Activated T-helper 2 cell treated with anti-CD3 and anti-CD28 coated beads, Interferon-gamma antibody, Interleukin-2, Interleukin-4, amounts not matched to agents 10 μg/mL and 5 μg/mL and 100 μg/mL, durations not matched to agents 14 hours and 24 hours and 36 hours (primary cell): ENCODE data around the gene AUTS2. TPM values are rescaled to one million over a fixed set of nuclear protein-coding genes. Genes with fewer than 3 reads are reported as not detected.

Experiments
- DNase-seq: peaks from one replicate; pipeline ENCODE4 v3.0.0; 2021; ENCODE audit warnings: low spot score
- H3K27ac Mint-ChIP-seq: one replicate; pipeline ENCODE4 v1.8.0; 2021; ENCODE audit warnings: mixed read lengths
- H3K27me3 Mint-ChIP-seq: one replicate; pipeline ENCODE4 v1.8.0; 2021; ENCODE audit warnings: low read depth, mixed read lengths
- H3K36me3 Mint-ChIP-seq: one replicate; pipeline ENCODE4 v1.8.0; 2021; ENCODE audit warnings: low read depth, mixed read lengths
- H3K4me1 Mint-ChIP-seq: one replicate; pipeline ENCODE4 v1.8.0; 2021; ENCODE audit warnings: low read depth, mixed read lengths
- H3K4me3 Mint-ChIP-seq: one replicate; pipeline ENCODE4 v1.8.0; 2021; ENCODE audit warnings: low read depth, mild to moderate bottlenecking, moderate library complexity, mixed read lengths
- H3K9me3 Mint-ChIP-seq: one replicate; pipeline ENCODE4 v1.8.0; 2021; ENCODE audit warnings: mixed read lengths
- intact Hi-C: fragments of 100-400 bp; cut with micrococcal nuclease; formaldehyde crosslinking; loops from one replicate; pipeline ENCODE4 v1.15.1; 2023
- total RNA-seq: library from RNA; stranded (reverse); gene quantifications from 2 replicates; pipeline ENCODE4 v1.2.3, GENCODE V29; 2022

The AUTS2 gene
- total RNA-seq, 1 donor from 2014 or later = 1.1 TPM

DNA sequence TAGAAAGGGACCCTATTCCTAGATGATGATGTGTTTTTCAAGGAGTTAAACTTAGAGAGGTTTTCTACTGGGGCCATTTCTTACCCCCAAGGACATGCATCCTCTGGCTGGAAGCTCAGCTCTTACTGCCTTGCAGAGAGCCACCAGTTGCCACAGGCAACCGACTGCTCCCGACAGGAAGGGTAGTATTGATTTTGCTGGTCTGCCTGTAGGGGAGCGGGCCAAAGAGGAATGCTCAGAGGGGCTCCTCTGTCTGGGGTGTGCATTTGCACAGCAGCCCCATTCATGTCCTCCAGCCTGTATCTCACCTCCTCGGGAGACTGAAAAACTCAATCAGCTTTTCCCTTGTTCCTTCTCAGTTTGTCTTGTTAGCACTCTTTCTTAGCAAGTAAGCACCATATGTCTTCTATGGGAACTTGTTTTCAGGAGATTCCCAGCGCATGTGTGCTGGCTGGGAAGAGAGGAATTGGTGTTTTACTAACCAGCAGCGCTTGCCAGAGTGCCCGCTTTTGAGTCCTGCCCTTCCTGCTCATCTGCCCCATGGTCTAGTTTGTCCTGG is 794.7 kb downstream of the AUTS2 start:
- Mint-ChIP-seq H3K27me3 (no peaks in the 10 kb centered on the region), H3K27ac (no peak overlapping the region), H3K36me3 (no peaks in the 10 kb centered on the region), H3K4me1 (no peaks in the 10 kb centered on the region), H3K9me3 (no peaks in the 10 kb centered on the region), H3K4me3 (no peak overlapping the region)
- DNase-seq = no peak
- intact Hi-C loops = no loop called here

DNA sequence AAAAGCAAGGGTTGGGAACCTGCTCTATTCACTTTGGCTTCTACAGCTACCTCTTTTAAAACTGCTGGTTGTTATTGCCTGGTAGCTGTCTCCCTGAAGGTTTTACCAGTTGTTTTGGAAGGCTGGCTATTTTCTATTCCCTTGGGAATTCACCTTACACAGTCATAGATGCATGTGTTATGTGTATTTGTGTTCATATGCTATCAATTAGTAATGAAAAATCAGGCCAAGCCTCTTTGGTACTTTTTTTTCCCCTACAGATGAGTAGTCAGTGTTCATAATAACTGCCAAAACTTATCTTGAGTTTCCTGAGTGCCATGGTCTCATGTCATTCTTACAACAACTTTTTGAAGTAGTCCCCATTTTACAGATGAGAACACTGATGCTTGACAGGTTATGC is 795.7 kb downstream of the AUTS2 start:
- no peaks in the 10 kb centered on the region for H3K27me3 Mint-ChIP-seq
- DNase-seq = no peak
- no peak overlapping the region for H3K27ac Mint-ChIP-seq
- H3K4me1 Mint-ChIP-seq = no peaks in the 10 kb centered on the region
- no peaks in the 10 kb centered on the region for H3K36me3 Mint-ChIP-seq
- H3K4me3 Mint-ChIP-seq = no peak overlapping the region
- no peaks in the 10 kb centered on the region for H3K9me3 Mint-ChIP-seq
- intact Hi-C loops = no loop called here

DNA sequence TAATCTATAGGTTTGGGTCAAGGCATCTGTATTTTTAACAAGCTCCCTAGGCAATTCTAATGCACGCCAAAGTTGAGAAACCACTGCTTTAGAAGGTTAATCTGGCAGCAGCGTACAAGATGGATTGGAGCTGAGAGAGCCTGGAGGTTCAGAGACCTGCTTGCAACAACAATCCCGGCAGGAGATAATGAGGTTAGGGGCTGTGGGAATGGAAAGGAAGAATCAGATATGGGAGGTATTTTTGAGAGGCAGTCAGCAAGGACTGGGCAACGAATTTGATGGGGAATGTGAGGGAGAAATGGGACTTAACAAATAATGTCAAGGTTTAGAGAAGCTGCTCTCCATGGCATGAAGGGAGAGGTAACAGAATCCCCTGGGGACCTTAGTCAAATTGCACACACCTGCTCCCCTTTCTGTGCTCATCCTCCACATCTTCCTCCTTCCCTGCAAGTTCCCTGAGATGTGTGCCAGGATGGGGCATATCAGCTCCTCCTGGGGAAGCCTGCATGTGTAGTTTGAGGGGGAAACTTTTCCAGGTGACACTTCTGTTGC is 802.6 kb downstream of the AUTS2 start:
- Mint-ChIP-seq H3K27me3 (no peaks in the 10 kb centered on the region), H3K4me3 (no peak overlapping the region), H3K36me3 (no peaks in the 10 kb centered on the region), H3K9me3 (no peaks in the 10 kb centered on the region), H3K27ac (no peak overlapping the region), H3K4me1 (no peaks in the 10 kb centered on the region)
- intact Hi-C loops = no loop called here
- DNase-seq = no peak

DNA sequence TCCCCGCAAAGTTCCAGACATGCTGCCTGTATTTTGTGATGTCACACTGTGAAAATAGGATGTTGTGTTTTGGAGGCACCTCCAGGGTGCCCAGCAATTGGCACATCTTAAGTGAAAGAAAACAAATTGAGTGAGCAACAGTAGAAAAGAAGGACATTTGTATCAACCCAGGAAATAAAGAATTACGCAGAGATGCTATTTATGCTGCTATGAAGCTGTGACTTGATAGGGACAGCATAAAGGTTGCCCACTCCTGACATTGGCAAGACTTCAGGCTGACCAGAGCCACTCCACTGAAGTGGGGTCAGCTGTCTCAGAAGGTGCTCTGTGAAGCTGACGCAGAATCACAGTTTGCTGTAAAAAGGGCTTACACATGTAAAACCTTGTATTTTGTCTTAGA is 803.8 kb downstream of the AUTS2 start:
- H3K36me3 Mint-ChIP-seq = no peaks in the 10 kb centered on the region
- H3K9me3 Mint-ChIP-seq = no peaks in the 10 kb centered on the region
- no peak overlapping the region for H3K27ac Mint-ChIP-seq
- no peaks in the 10 kb centered on the region for H3K27me3 Mint-ChIP-seq
- intact Hi-C loops = no loop called here
- H3K4me3 Mint-ChIP-seq = no peak overlapping the region
- H3K4me1 Mint-ChIP-seq = no peaks in the 10 kb centered on the region
- DNase-seq = no peak

DNA sequence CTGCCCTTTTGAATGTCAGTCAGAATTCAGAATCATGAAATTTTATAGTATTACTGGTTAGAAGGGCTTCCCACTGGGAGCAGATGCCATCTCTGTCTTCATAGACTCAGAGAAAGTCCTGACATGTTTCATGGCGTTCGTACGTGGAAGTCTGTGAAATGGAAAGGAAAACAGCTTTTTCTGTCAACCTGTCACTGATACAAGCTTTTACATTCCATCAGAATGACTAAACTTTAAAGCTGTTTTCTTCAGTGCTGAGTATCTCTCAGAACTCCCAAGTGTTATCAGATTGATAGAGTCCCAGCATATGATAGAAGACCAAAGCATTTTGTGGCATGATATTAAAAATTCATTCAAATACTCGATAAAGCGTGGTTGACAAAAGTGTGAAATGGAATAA is 807.0 kb downstream of the AUTS2 start:
- DNase-seq = no peak
- no peaks in the 10 kb centered on the region for H3K9me3 Mint-ChIP-seq
- no peak overlapping the region for H3K4me3 Mint-ChIP-seq
- H3K27ac Mint-ChIP-seq = no peak overlapping the region
- no peaks in the 10 kb centered on the region for H3K4me1 Mint-ChIP-seq
- H3K27me3 Mint-ChIP-seq = no peaks in the 10 kb centered on the region
- H3K36me3 Mint-ChIP-seq = no peaks in the 10 kb centered on the region
- intact Hi-C loops = no loop called here

DNA sequence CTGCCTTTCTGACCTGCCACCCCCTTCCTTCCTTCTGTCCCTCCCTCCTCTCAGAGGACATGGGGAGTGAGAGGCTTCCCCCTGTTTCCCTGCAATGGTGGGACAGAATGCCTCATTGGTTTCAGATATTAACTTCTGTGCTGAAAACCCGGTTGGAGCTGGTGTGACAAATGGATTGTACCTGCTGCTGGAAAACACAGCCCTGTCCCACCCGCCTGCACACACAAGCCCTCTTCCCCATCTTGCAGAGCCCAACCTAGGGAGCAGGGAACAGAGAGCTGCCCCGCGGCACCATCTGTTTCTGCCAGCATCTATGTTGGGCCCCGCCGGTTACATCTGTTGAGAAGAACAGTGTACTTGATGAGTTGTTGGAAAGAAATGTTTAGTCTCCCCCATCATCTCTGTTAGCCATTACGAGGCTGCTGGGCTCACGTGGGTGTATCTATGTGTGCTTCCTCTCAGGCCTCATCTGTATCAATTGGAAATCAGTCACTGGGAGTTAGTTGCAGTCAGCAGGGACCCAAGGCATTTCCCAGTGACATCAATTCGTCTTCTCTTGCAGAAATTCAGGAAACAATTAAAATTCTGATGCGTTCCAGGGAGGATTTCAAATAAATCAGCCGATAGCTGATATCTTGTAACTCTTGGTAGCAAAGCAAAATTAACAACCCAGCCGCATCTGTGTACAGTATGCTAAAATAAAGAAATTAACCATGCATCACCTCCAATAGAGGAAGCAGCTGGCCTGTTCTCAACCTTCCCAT is 808.1 kb downstream of the AUTS2 start:
- Mint-ChIP-seq H3K4me1 (no peaks in the 10 kb centered on the region), H3K27me3 (no peaks in the 10 kb centered on the region), H3K4me3 (no peak overlapping the region), H3K9me3 (no peaks in the 10 kb centered on the region), H3K36me3 (no peaks in the 10 kb centered on the region), H3K27ac (no peak overlapping the region)
- intact Hi-C loops = no loop called here
- DNase-seq = no peak

DNA sequence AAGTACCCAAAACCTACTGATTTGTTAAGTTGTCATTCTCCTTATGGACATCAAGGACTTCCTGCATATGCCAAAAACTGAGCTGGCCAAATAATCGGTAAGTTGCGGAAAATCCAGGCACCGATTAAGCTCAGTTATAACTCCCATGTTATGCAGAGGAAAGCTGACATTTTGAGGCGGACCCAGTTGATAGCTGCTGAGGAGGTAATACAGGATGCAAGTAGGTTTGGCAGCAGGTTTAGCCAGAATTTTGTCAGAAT is 808.6 kb downstream of the AUTS2 start:
- no peaks in the 10 kb centered on the region for H3K27me3 Mint-ChIP-seq
- no peaks in the 10 kb centered on the region for H3K36me3 Mint-ChIP-seq
- no peak for DNase-seq
- no peak overlapping the region for H3K4me3 Mint-ChIP-seq
- no peaks in the 10 kb centered on the region for H3K4me1 Mint-ChIP-seq
- no peak overlapping the region for H3K27ac Mint-ChIP-seq
- intact Hi-C loops = no loop called here
- H3K9me3 Mint-ChIP-seq = no peaks in the 10 kb centered on the region

DNA sequence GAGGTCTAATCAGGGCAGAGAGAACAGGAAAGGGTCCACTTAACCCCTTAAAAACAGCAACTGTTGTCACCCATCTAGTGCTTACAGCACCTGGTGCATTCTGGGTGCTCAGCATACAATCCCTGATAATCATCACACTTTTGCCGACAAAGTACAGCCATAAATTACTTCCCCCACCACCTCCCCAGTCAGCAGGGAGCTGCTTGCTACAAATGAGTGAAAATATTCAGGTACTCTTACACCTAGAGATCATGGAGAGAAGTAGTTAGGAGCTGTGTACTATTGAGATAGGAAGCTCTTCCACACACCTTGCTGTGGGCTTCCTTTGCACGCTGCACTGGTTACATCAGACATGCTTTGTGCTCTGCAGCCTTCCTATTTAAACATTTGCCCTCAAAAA is 810.2 kb downstream of the AUTS2 start:
- no peak overlapping the region for H3K27ac Mint-ChIP-seq
- H3K4me3 Mint-ChIP-seq = no peak overlapping the region
- no peaks in the 10 kb centered on the region for H3K36me3 Mint-ChIP-seq
- intact Hi-C loops = no loop called here
- H3K27me3 Mint-ChIP-seq = no peaks in the 10 kb centered on the region
- H3K4me1 Mint-ChIP-seq = no peaks in the 10 kb centered on the region
- H3K9me3 Mint-ChIP-seq = no peaks in the 10 kb centered on the region
- no peak for DNase-seq

DNA sequence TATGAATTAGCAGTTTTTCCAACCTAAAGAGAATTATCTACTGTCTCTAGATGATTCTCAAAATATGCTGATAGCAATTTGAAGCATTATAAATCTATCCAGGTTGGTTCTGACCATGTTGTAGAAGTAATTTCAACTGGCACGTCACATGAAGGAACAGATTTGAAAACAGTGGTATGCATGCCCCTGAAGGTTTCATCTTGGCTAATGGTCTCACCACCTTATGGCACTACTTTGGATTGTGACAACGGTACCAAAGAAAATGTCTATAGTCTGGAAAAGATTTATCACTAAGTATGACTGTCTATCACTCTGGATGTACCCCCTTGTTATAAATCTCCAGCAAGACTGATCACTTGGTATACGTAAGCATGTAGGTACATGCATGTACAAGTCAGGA is 810.6 kb downstream of the AUTS2 start:
- Mint-ChIP-seq H3K4me3 (no peak overlapping the region), H3K4me1 (no peaks in the 10 kb centered on the region), H3K27ac (no peak overlapping the region), H3K36me3 (no peaks in the 10 kb centered on the region), H3K9me3 (no peaks in the 10 kb centered on the region), H3K27me3 (no peaks in the 10 kb centered on the region)
- DNase-seq = no peak
- intact Hi-C loops = no loop called here

DNA sequence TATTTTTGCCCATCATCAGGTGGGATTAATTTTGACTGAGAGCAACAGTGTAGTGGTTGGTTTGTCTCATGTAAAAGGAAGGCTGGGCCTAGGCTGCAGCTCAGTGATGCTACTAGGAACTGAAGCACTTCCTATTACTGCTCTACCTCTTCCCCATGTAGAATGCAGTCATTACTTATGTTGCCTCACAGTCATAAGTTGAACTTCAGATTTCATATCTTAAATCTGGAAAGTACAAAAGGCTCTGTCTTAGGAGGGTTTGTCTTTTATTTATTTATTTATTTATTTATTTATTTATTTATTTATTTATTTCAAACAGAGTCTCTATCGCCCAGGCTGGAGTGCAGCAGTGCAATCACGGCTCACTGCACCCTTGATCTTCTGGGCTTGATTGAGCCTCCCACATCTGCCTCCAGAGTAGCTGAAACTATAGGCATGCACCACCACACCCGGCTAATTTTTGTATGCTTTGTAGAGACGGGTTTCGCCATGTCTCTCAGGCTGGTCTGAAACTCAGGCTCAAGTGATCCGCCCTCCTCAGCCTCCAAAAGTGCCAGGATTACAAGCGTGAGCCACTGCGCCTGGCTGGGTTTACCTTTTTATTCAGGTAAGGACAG is 812.0 kb downstream of the AUTS2 start:
- intact Hi-C loops = no loop called here
- no peak for DNase-seq
- H3K27me3 Mint-ChIP-seq = no peaks in the 10 kb centered on the region
- no peaks in the 10 kb centered on the region for H3K9me3 Mint-ChIP-seq
- no peak overlapping the region for H3K4me3 Mint-ChIP-seq
- no peak overlapping the region for H3K27ac Mint-ChIP-seq
- H3K4me1 Mint-ChIP-seq = no peaks in the 10 kb centered on the region
- no peaks in the 10 kb centered on the region for H3K36me3 Mint-ChIP-seq

DNA sequence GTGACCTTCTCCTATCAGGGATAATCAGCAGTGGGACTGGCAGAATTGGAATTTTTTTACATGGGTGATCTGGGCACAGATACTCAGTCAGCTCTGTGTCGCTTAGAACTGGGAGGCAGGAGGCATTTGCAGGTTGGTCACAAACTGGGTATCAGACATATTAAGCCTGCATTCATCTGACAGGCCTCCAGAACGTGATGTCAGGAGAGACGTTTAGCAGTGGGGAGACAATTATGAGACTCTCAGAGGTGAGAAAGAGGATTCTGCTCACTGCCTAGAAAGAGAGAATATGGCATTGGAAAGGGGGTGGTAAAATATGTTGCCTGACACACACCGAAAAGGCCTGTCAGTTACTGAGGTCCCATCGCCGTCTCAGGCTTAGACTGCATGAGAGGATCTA is 816.1 kb downstream of the AUTS2 start:
- Mint-ChIP-seq H3K4me1 (no peaks in the 10 kb centered on the region), H3K27me3 (no peaks in the 10 kb centered on the region), H3K36me3 (no peaks in the 10 kb centered on the region), H3K9me3 (no peaks in the 10 kb centered on the region), H3K4me3 (no peak overlapping the region), H3K27ac (no peak overlapping the region)
- no peak for DNase-seq
- intact Hi-C loops = no loop called here

DNA sequence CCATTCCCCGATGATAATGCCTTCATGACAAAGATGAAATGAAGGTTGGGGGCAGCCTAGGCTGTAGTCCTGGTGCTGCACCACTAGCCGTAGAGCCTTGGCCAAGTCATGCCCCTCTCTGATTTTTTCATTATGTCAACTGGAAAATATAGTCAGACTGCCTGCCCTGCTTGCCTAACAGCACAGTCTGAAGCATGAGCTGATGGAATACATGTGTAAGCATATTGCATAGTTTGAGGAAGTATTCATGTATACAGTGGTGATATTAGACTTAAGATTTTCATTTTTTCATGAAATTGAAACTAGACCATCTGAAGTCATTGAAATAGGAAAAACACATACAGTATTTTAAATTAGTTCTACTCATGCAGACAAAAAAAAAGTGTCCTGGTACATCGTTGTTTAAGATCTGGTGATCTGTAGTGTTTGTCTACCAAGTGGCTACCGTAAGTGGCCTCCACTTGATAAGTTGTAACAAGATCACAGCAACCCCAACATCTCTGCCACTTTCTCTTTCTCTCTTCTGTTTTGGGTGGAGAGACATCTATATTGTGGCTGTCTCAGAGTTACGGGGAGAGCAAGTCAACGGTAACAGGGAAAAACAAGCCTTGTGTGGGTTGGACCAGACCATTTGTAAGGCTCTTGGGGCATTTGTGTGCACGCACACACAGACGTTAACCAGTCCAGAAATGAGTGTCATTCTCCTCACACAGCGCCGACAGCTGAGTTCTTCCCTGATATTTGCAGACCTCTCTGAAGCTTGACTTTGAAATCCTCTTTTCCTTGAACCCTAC is 817.1 kb downstream of the AUTS2 start:
- intact Hi-C loops = no loop called here
- no peaks in the 10 kb centered on the region for H3K9me3 Mint-ChIP-seq
- H3K27me3 Mint-ChIP-seq = no peaks in the 10 kb centered on the region
- H3K27ac Mint-ChIP-seq = no peak overlapping the region
- no peak overlapping the region for H3K4me3 Mint-ChIP-seq
- no peaks in the 10 kb centered on the region for H3K36me3 Mint-ChIP-seq
- DNase-seq = no peak
- H3K4me1 Mint-ChIP-seq = no peaks in the 10 kb centered on the region
